Stimulated activated naive CD8-positive, alpha-beta T cell treated with anti-CD3 and anti-CD28 coated beads, Interleukin-15, Interleukin-2, amounts not matched to agents 100 U/mL and 50 U/mL, for 24 hours (primary cell): Measurements from ENCODE around the gene DAP3.
A peak's percentile ranks its signal among the peaks of the same experiment; 100 is the strongest.
"Not testable (repeated sequence)": the region's sequence is repeated elsewhere in the genome, so short reads cannot be mapped to it uniquely, and the experiment has no call there.

Source experiments
- ATAC-seq: fragments of 150-1000 bp; cut with Tn5 transposase; one replicate; pipeline ENCODE4 v1.10.0; 2021
- DNase-seq: peaks from one replicate; pipeline ENCODE4 v3.0.0; 2021

DAP3 gene

GRCh38 chr1:155681776-155682175 lies 7.1 kb upstream of the DAP3 start:
- DNase-seq (no peak), ATAC-seq (no peak)

GRCh38 chr1:155687705-155688323 lies 1.1 kb upstream of the DAP3 start:
- not testable (repeated sequence) for DNase-seq

GRCh38 chr1:155688324-155689080 lies 389 bp upstream of the DAP3 start, which contains the start of gene YY1AP1:
Gene YY1AP1, minus strand, starts transcription at chr1:155688774. Its CDS starts 8,338 bp downstream, at chr1:155680436.
- peak; percentile 86 for ATAC-seq
- DNase-seq: peak; percentile 93

More at GRCh38 chr1:155687705-155688323, 1.1 kb upstream of the DAP3 start:
- ATAC-seq: peak; percentile 24

- no peak for DNase-seq
- ATAC-seq: no peak
Observed at GRCh38 chr1:155691992-155692528, 3.2 kb downstream of the DAP3 start.

- DNase-seq (no peak), ATAC-seq (no peak)
Observed at GRCh38 chr1:155694167-155694566, 5.3 kb downstream of the DAP3 start.

GRCh38 chr1:155695072-155695471 lies 6.2 kb downstream of the DAP3 start:
- ATAC-seq (no peak), DNase-seq (no peak)

- DNase-seq: no peak
- ATAC-seq: no peak
Observed at GRCh38 chr1:155695608-155696007, 6.7 kb downstream of the DAP3 start.

GRCh38 chr1:155696524-155696923 lies 7.6 kb downstream of the DAP3 start:
- DNase-seq: no peak
- ATAC-seq: no peak

GRCh38 chr1:155697046-155697445 lies 8.2 kb downstream of the DAP3 start:
- ATAC-seq: no peak

GRCh38 chr1:155697616-155698015 lies 8.7 kb downstream of the DAP3 start:
- not testable (repeated sequence) for DNase-seq

More at GRCh38 chr1:155697046-155697445, 8.2 kb downstream of the DAP3 start:
- no peak for DNase-seq

GRCh38 chr1:155698382-155699038 lies 9.6 kb downstream of the DAP3 start:
- ATAC-seq (no peak), DNase-seq (no peak)

More at GRCh38 chr1:155697616-155698015, 8.7 kb downstream of the DAP3 start:
- ATAC-seq: not testable (repeated sequence)

- not testable (repeated sequence) for ATAC-seq, DNase-seq
Observed at GRCh38 chr1:155699062-155699461, 10.2 kb downstream of the DAP3 start.

- ATAC-seq, DNase-seq: not testable (repeated sequence)
Observed at GRCh38 chr1:155701675-155702074, 12.8 kb downstream of the DAP3 start.

- ATAC-seq: no peak
- no peak for DNase-seq
Observed at GRCh38 chr1:155703216-155703615, 14.3 kb downstream of the DAP3 start.

GRCh38 chr1:155704414-155704813 lies 15.5 kb downstream of the DAP3 start:
- DNase-seq: not testable (repeated sequence)
- peak; percentile 28 for ATAC-seq

- DNase-seq: no peak
- no peak for ATAC-seq
Observed at GRCh38 chr1:155706139-155706538, 17.2 kb downstream of the DAP3 start.

GRCh38 chr1:155709391-155709790 lies 20.5 kb downstream of the DAP3 start:
- ATAC-seq (no peak), DNase-seq (no peak)

GRCh38 chr1:155711457-155711856 lies 22.6 kb downstream of the DAP3 start:
- not testable (repeated sequence) for ATAC-seq, DNase-seq

- not testable (repeated sequence) for ATAC-seq, DNase-seq
Observed at GRCh38 chr1:155712636-155713035, 23.7 kb downstream of the DAP3 start.

- no peak for DNase-seq
- ATAC-seq: no peak
Observed at GRCh38 chr1:155713075-155713474, 24.2 kb downstream of the DAP3 start.

- not testable (repeated sequence) for ATAC-seq
Observed at GRCh38 chr1:155715056-155715455, 26.2 kb downstream of the DAP3 start.

GRCh38 chr1:155715777-155716176 lies 26.9 kb downstream of the DAP3 start:
- DNase-seq (no peak), ATAC-seq (no peak)

More at GRCh38 chr1:155715056-155715455, 26.2 kb downstream of the DAP3 start:
- not testable (repeated sequence) for DNase-seq
